ENCODE measurements around the gene SULT1E1. TPM values are rescaled to one million over a fixed set of nuclear protein-coding genes. Genes with fewer than 3 reads are reported as not detected.
"Not testable (repeated sequence)": the region's sequence is repeated elsewhere in the genome, so short reads cannot be mapped to it uniquely, and the experiment has no call there.

SULT1E1 gene
- total RNA-seq, 2 donors from 2014 or later: not detected

DNA sequence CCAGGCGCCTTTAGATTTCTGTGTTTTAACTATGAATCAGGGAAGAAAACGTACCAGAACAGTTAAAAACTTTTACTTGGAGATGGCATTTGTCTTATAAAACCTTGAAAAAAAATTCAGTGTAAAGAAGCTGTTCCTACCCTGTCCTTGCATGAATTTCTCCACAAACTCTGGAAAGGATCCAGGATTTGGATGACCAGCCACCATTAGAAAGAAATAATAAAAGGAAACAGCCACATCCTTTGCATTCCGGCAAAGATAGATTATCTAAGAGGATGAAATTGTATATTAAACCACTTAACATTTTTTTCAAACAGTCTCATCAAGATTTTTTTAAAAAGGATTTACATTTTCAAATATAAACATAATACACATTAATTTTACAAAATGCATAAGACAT lies 10.6 kb downstream of the SULT1E1 start:
- intact Hi-C loops (cut with DNase I): no loop called here
- DNase-seq (no peak), ATAC-seq (no peak)

DNA sequence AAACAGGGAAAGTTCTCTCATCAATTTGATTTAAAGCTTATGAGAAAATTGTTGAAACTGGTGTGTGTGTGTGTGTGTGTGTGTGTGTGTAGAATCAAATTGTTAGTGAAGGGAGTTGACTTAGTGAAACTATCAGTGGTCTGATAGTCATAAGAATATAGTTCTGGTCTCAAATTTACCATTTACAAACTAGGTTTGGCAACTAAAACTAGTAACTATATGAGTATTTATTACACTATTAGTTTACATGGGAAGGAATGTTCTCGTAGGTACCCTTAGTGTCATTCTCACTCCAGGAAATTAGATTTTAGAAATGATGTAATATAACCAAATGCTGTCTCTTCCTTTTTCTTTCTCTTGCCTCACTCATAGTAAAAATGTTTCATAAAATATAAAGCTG lies 11.9 kb downstream of the SULT1E1 start:
- ATAC-seq (no peak), DNase-seq (no peak)
- intact Hi-C loops (cut with DNase I): no loop called here

DNA sequence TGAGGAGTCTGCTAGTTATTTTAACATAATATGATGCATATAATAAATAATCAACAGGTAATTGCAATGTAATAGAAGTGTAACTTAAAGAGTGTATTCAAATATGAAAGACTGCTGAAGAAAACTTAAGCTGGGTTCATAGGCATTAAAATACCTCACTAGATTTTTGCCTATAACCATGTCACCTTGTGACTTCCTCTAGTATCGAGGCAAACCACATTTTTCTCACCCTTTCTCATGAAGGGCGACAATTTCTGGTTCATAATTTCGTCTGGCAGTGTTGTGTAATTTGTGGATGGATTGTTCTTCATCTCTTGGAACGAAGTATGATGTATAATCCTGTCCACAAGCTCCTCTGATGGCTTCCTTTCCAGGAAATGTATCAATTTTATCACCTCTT lies 16.0 kb downstream of the SULT1E1 start:
- ATAC-seq: no peak
- intact Hi-C loops (cut with DNase I): no loop called here
- no peak for DNase-seq

- no peak for ATAC-seq
- no peak for DNase-seq
- intact Hi-C loops (cut with DNase I): no loop called here
These were observed 16.6 kb downstream of the SULT1E1 start for GRCh38 chr4:69843301-69843700.

DNA sequence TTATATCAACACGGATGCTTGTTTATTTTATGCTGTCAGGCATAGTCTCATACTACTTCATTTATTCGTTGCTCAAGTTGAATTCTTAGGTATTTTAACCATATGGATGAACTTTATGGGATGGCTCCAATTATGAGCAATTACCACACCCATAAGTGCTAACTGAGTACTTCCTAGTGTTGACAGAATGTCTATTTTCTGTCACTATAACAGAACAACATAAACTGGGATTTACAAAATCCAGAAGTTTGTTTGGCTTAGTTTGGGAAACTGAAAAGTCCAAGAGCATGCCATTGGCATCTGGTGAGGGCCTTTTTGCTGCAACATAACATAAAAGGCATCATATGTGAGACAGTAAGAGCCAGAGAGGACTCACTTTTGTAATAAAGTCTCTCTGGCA lies 21.0 kb downstream of the SULT1E1 start:
- intact Hi-C loops (cut with DNase I): no loop called here
- DNase-seq (no peak), ATAC-seq (no peak)

- ATAC-seq: no peak
- no peak for DNase-seq
- intact Hi-C loops (cut with DNase I): no loop called here
These were observed 23.7 kb downstream of the SULT1E1 start for GRCh38 chr4:69836287-69836686.

- intact Hi-C loops (cut with DNase I): no loop called here
- DNase-seq (no peak), ATAC-seq (no peak)
These were observed 24.2 kb downstream of the SULT1E1 start for GRCh38 chr4:69835766-69836165.

GRCh38 chr4:69833251-69833650 lies 26.7 kb downstream of the SULT1E1 start:
- no peak for ATAC-seq
- intact Hi-C loops (cut with DNase I): no loop called here
- DNase-seq: no peak

DNA sequence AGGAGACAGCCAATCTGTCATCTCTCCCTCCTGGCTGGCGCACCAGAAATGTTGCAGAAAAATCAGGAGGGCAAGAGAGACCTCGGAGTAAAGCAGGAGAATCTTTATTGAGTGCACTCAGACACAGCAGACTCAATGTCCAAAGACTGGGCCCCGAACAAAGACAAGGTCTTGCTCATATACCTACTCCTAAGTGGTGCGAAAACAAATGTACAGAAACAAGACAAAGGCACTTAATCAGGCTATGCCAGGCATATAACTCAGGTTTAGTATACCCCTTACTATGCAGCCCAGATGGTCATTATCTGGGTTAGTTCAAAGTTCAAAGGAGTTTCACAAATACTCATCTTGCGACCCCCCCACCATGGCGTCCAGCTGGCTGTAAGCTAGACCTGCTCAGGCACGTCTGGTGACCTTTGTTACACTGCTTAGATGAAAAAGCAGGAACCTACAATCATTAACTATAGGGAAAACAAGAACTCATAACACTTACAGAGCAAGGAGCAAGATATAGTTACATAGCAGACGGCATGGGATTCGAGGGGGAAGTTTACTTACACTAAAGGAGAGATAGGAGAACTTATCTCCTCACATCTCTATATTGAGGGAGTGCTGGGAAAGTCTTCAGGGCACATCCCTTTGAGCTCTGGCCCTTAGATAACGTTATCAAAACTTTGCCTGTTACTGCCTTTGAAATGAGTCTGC lies 27.5 kb downstream of the SULT1E1 start:
- DNase-seq: no peak
- no peak for ATAC-seq
- intact Hi-C loops (cut with DNase I): no loop called here

DNA sequence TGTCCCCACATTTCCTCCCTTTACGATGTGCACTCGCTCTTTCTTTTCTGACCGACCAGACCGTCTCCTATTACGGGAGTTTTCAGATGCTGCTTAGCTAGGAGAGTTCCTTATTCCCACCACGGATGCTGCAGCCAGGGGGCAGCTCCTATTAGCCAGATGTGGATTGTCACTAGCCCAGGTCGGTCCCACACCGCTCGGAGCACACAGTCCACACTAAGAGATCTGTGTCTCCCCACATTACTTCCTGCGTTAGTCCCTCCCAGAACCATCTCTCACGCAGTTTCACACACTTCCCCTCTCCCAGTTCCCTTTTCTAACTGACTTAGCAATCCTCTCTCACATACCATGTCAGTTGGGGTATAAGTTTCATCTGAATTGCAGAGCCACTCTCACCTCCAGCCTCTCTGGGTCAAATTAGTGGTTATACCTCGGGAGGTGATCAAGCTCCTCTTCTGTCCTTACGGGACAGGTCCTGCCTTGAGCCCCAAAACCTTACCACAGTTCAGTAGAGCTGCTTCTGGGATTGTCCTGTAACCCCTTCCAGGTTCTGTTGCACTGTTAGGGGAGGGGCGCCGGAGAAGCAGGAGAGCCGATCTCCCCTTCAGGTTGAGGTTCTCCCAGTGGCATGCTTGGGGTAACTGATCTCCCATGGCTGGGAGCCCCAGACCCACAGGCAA lies 28.2 kb downstream of the SULT1E1 start:
- DNase-seq (no peak), ATAC-seq (peak; percentile 57 to 83)
- intact Hi-C loops (cut with DNase I): no loop called here

DNA sequence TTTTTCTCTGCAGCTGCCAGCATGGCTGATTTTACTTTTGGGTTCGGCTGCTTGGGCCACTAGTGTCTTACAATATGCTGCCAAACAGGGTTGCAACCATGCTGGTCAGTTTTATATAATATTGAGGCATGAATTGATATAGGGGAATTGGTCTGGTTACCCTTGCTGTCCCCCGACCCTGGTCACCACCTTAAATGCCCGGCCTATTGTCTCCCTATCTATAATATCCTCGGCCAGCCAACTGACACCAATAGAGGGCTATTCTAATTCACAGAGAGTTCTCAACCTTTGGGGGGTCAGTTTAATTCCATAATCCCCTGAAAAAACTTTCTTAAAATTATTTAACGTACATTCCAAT lies 28.7 kb downstream of the SULT1E1 start:
- intact Hi-C loops (cut with DNase I): no loop called here
- no peak for DNase-seq
- ATAC-seq: no peak

DNA sequence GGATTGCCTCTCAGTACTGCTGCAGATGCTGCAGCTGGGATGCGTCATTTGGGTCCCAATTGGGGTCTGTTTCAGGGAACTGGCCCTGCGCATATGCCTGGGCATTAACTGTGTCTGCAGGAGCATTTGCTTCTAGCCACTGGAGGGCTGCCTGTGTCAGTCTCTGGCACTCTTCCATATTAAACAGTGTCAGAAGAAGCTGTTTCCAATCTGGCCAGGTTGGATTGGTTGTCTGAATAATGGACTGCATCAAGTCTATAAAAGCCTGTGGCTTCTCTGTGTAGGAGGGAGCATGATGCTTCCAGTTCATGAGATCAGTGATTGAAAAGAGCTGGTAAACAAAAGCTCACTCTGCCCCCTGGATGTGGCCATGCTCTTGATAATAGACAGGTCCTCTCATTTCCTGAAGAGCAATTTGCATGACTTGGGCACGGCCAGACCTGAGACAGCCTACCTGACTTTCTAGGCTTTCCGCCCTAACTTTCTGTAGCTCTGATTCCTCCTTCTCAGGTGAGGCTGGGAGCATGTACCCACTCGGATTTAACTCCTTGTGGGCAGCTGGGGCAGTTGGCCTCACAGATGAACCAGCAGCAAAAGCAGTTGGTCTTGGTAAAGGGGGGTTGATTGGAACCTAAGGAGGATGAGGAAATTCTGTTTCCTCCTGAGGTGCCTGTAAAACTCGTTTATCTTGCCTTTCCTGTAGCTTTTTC lies 29.2 kb downstream of the SULT1E1 start:
- no peak for ATAC-seq
- intact Hi-C loops (cut with DNase I): no loop called here
- no peak for DNase-seq

DNA sequence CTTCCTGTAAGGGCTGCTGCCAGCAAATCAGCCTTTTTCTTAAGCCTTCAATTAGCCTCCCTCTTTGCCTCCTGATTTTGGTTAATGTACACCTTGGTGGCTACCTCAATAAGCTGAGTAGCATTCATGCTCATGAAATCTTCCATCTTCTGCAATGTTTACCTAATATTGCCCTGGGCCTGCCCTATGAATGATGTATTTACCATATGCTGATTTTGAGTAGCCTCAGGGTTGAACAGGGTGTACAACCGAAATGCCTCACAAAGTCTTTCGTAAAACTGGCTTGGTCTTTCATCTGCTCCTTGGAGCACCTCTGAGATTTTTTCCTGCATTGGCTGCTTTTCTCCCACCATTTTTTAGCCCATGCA lies 29.8 kb downstream of the SULT1E1 start:
- no peak for ATAC-seq
- DNase-seq: no peak
- intact Hi-C loops (cut with DNase I): no loop called here

DNA sequence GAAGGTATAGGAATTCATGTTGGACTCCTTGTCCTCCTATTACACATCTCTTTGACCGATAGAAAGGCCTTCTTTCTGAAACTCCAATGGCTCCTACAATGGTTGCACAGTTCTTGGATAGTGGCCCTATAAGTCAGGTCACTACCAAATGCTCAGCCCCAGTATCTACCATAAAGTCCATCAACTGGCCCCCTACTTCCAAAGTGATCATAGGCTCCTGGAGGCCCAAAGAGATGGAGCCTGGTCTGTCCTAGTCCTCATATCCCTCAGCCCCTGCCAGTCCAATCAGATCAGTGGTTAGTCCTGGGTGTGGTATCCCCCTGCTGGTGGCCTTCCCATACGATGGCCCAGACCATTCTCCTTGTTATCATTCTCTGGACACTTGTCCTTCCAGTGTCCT lies 30.3 kb downstream of the SULT1E1 start:
- ATAC-seq (no peak), DNase-seq (no peak)
- intact Hi-C loops (cut with DNase I): no loop called here

GRCh38 chr4:69828828-69829227 lies 31.1 kb downstream of the SULT1E1 start:
- intact Hi-C loops (cut with DNase I): no loop called here
- no peak for ATAC-seq

GRCh38 chr4:69825056-69825455 lies 34.9 kb downstream of the SULT1E1 start:
- intact Hi-C loops (cut with DNase I); ATAC-seq; DNase-seq: not testable (repeated sequence)

More at GRCh38 chr4:69828828-69829227, 31.1 kb downstream of the SULT1E1 start:
- no peak for DNase-seq

DNA sequence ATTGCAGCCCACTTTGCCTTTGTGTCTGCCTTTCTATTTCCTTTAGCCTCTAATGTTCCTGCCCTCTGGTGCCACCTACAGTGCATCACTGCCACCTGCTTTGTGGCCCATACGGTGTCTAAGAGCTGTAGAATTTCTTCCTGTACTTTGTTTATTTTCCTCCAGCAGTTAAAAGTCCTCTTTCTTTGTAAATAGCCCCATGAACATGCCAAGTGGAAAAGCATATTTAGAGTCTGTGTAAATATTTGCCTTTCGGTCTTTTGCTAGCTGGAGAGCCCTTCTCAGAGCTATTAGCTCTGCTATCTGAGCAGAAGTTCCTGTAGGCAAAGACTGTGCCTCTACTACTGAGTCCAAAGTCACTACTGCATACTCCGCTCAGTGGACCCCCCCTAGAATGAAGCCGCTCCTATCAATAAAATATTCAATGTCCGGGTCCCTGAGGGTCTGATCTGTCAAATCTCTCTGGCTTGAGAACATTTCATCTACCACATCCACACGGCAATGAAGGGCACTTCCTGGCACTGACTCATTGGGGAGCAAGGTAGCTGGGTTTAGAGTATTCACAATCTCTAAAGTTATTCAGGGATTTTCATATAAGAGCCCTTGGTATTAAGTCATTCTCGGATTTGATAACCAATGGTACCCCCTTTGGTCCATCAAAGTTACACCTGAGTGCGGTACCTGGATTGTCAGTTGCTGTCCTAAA lies 36.3 kb downstream of the SULT1E1 start:
- ATAC-seq: no peak
- intact Hi-C loops (cut with DNase I): no loop called here
- no peak for DNase-seq

DNA sequence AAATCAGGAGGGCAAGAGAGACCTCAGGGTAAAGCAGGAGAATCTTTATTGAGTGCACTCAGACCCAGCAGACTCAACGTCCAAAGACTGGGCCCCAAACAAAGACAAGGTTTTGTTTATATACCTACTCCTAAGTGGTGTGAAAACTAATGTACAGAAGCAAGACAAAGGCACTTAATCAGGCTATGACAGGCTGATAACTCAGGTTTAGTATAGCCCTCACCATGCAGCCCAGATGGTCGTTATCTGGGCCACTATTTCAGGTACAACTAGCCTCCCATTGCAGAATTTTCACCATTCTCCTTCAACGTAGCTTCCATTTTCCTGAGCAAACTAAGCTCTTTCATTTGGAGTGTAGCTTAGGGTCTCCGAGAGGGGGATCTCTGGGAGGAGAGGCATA lies 36.9 kb downstream of the SULT1E1 start:
- intact Hi-C loops (cut with DNase I): no loop called here
- DNase-seq (no peak), ATAC-seq (no peak)

GRCh38 chr4:69822198-69822597 lies 37.7 kb downstream of the SULT1E1 start:
- DNase-seq (no peak), ATAC-seq (no peak)
- intact Hi-C loops (cut with DNase I): no loop called here

GRCh38 chr4:69818060-69818639 lies 41.8 kb downstream of the SULT1E1 start:
- ATAC-seq (no peak), DNase-seq (no peak)
- intact Hi-C loops (cut with DNase I): no loop called here

Data from left cardiac atrium (tissue), 4 donors.